Mesendoderm (in vitro differentiated cells): ENCODE measurements around the gene CHRD.

Source experiments
- DNase-seq: peaks from one replicate; pipeline ENCODE4 v3.0.0; 2013
- H2AK5ac ChIP-seq: 2 replicates; pipeline ENCODE4 v1.6.1; 2013; ENCODE audit warnings: low read length, inconsistent platforms
- H2BK120ac ChIP-seq: 2 replicates; pipeline ENCODE4 v1.6.1; 2013; ENCODE audit warnings: low read depth, mild to moderate bottlenecking, low read length, moderate library complexity, mixed read lengths
- H2BK15ac ChIP-seq: replicated peaks from 2 replicates; pipeline ENCODE4 v1.6.1; 2013; ENCODE audit warnings: low read depth, mild to moderate bottlenecking, moderate library complexity
- H2BK5ac ChIP-seq: 2 replicates; pipeline ENCODE4 v1.6.1; 2013; ENCODE audit warnings: low read length, inconsistent platforms
- H3K18ac ChIP-seq: 2 replicates; pipeline ENCODE4 v1.6.1; 2013; ENCODE audit warnings: mild to moderate bottlenecking, low read length, mixed read lengths
- H3K23ac ChIP-seq: one replicate; pipeline ENCODE4 v1.6.1; 2013; ENCODE audit warnings: low read length
- H3K27ac ChIP-seq: 2 replicates; pipeline ENCODE4 v1.5.1; 2013; ENCODE audit warnings: low read depth, mild to moderate bottlenecking, inconsistent platforms, low read length, moderate library complexity
- H3K27me3 ChIP-seq: 2 replicates; pipeline ENCODE4 v1.6.1; 2013; ENCODE audit warnings: low read length, control low read depth, mild to moderate bottlenecking, inconsistent platforms; ENCODE audit not compliant: insufficient read depth, poor library complexity
- H3K36me3 ChIP-seq: 2 replicates; pipeline ENCODE4 v1.6.1; 2013; ENCODE audit warnings: low read length, inconsistent platforms; ENCODE audit not compliant: control insufficient read depth, insufficient read depth
- H3K4ac ChIP-seq: one replicate; pipeline ENCODE4 v1.6.1; 2013; ENCODE audit warnings: low read depth, mild to moderate bottlenecking, low read length, moderate library complexity
- H3K4me1 ChIP-seq: 2 replicates; pipeline ENCODE4 v1.6.1; 2013; ENCODE audit warnings: low read depth, low read length, inconsistent platforms; ENCODE audit not compliant: control insufficient read depth
- H3K4me2 ChIP-seq: 2 replicates; pipeline ENCODE4 v1.6.1; 2013; ENCODE audit warnings: low read length
- H3K4me3 ChIP-seq: 2 replicates; pipeline ENCODE4 v1.5.1; 2013; ENCODE audit warnings: mild to moderate bottlenecking, low read length
- H3K56ac ChIP-seq: one replicate; pipeline ENCODE4 v1.6.1; 2013; ENCODE audit warnings: low read length
- H3K79me1 ChIP-seq: 2 replicates; pipeline ENCODE4 v1.6.1; 2013; ENCODE audit warnings: low read length, inconsistent platforms
- H3K79me2 ChIP-seq: 2 replicates; pipeline ENCODE4 v1.6.1; 2013; ENCODE audit warnings: mild to moderate bottlenecking, low read length; ENCODE audit not compliant: control insufficient read depth, insufficient read depth
- H3K9ac ChIP-seq: 2 replicates; pipeline ENCODE4 v1.6.1; 2013; ENCODE audit warnings: low read length, inconsistent platforms
- H4K5ac ChIP-seq: one replicate; pipeline ENCODE4 v1.6.1; 2013; ENCODE audit warnings: low read length
- H4K8ac ChIP-seq: one replicate; pipeline ENCODE4 v1.6.1; 2013; ENCODE audit warnings: low read depth, mild to moderate bottlenecking, control low read depth, low read length, moderate library complexity
- WGBS: extraction: QIAGEN DNeasy Blood & Tissue Kit; methylation state at CpG from one replicate; pipeline ENCODE4 v1.1.7; 2013; ENCODE audit warnings: low lambda C conversion rate, missing lambda C conversion rate; ENCODE audit not compliant: insufficient coverage; ENCODE audit errors: extremely low coverage; 5-methylcytosine and 5-hydroxymethylcytosine counted together

Gene CHRD

GRCh38 chr3:184361532-184361931 lies 18.3 kb upstream of the CHRD start, which contains the start of the genes CLCN2 and POLR2H:
Gene CLCN2, minus strand, starts transcription at chr3:184361605. Its CDS starts 126 bp downstream, at chr3:184361479.
Gene POLR2H, plus strand, starts transcription at chr3:184361710. Its CDS starts 1,783 bp downstream, at chr3:184363493.
- Histone ChIP-seq H3K9ac (peak within 1 kb of the TSS; percentile 92), H3K79me2 (peaks cover 11% of the 10 kb centered on the region), H3K79me1 (peaks cover 9% of the 10 kb centered on the region), H3K4me3 (peak within 1 kb of the TSS; percentile 70), H3K23ac (peak within 1 kb of the TSS; percentile 72), H2BK120ac (no peak within 1 kb of the TSS), H4K5ac (no peak within 1 kb of the TSS), H3K36me3 (peaks cover 3% of the 10 kb centered on the region), H3K4me1 (peaks cover 11% of the 10 kb centered on the region), H3K4ac (peak within 1 kb of the TSS; percentile 38), H3K56ac (peak within 1 kb of the TSS; percentile 99), H3K27me3 (no peaks in the 10 kb centered on the region), H3K4me2 (peak within 1 kb of the TSS; percentile 91), H4K8ac (no peak within 1 kb of the TSS), H2BK5ac (peak within 1 kb of the TSS; percentile 45), H2AK5ac (peak within 1 kb of the TSS; percentile 54), H2BK15ac (no peak within 1 kb of the TSS), H3K18ac (peak within 1 kb of the TSS; percentile 88), H3K27ac (peak within 1 kb of the TSS; percentile 98)
- no CpG with 5 or more reads among the region's 56 CpGs for WGBS
- peak; percentile 70 for DNase-seq

- WGBS = no CpG with 5 or more reads among the region's 38 CpGs
- H3K4ac ChIP-seq = peak overlapping the region; percentile 38
- peak overlapping the region; percentile 72 for H3K23ac ChIP-seq
- no peaks in the 10 kb centered on the region for H3K27me3 ChIP-seq
- H3K4me3 ChIP-seq = peak overlapping the region; percentile 70
- H4K8ac ChIP-seq = no peak overlapping the region
- no peak overlapping the region for H2AK5ac ChIP-seq
- H3K18ac ChIP-seq = peak overlapping the region; percentile 88
- peaks cover 11% of the 10 kb centered on the region for H3K4me1 ChIP-seq
- peak overlapping the region; percentile 92 for H3K9ac ChIP-seq
- H2BK15ac ChIP-seq = no peak overlapping the region
- H2BK120ac ChIP-seq = no peak overlapping the region
- H3K4me2 ChIP-seq = peak overlapping the region; percentile 74
- H3K79me2 ChIP-seq = peaks cover 11% of the 10 kb centered on the region
- no peak overlapping the region for H4K5ac ChIP-seq
- H3K27ac ChIP-seq = peak overlapping the region; percentile 98
- H3K56ac ChIP-seq = peak overlapping the region; percentile 99
- H3K36me3 ChIP-seq = peaks cover 5% of the 10 kb centered on the region
- peaks cover 12% of the 10 kb centered on the region for H3K79me1 ChIP-seq
- peak; percentile 72 for DNase-seq
- H2BK5ac ChIP-seq = peak overlapping the region; percentile 30
These were observed 17.8 kb upstream of the CHRD start for GRCh38 chr3:184361932-184362667.

GRCh38 chr3:184362668-184363546 lies 16.9 kb upstream of the CHRD start:
- peak overlapping the region; percentile 95 for H3K9ac ChIP-seq
- H3K27ac ChIP-seq = peak overlapping the region; percentile 98
- peak overlapping the region; percentile 99 for H3K56ac ChIP-seq
- peak overlapping the region; percentile 71 for H3K4ac ChIP-seq
- peaks cover 11% of the 10 kb centered on the region for H3K4me1 ChIP-seq
- peak overlapping the region; percentile 66 for H3K23ac ChIP-seq
- peak; percentile 99 for DNase-seq
- H4K5ac ChIP-seq = no peak overlapping the region
- peak overlapping the region; percentile 63 for H2BK5ac ChIP-seq
- WGBS = no CpG with 5 or more reads among the region's 68 CpGs
- no peak overlapping the region for H2BK15ac ChIP-seq
- H3K79me2 ChIP-seq = peaks cover 11% of the 10 kb centered on the region
- peak overlapping the region; percentile 88 for H3K18ac ChIP-seq
- no peak overlapping the region for H2BK120ac ChIP-seq
- no peak overlapping the region for H4K8ac ChIP-seq
- peaks cover 7% of the 10 kb centered on the region for H3K36me3 ChIP-seq
- H3K79me1 ChIP-seq = peaks cover 12% of the 10 kb centered on the region
- no peak overlapping the region for H2AK5ac ChIP-seq
- peak overlapping the region; percentile 91 for H3K4me3 ChIP-seq
- peak overlapping the region; percentile 87 for H3K4me2 ChIP-seq
- no peaks in the 10 kb centered on the region for H3K27me3 ChIP-seq

- no peak overlapping the region for H4K5ac ChIP-seq
- peaks cover 10% of the 10 kb centered on the region for H3K36me3 ChIP-seq
- no peak overlapping the region for H3K18ac ChIP-seq
- no peak overlapping the region for H3K23ac ChIP-seq
- no peak overlapping the region for H2BK120ac ChIP-seq
- DNase-seq = no peak
- no CpG with 5 or more reads among the region's 5 CpGs for WGBS
- no peak overlapping the region for H3K56ac ChIP-seq
- no peak overlapping the region for H3K27ac ChIP-seq
- no peak overlapping the region for H2BK15ac ChIP-seq
- H3K4me2 ChIP-seq = no peak overlapping the region
- H2BK5ac ChIP-seq = no peak overlapping the region
- H3K79me1 ChIP-seq = peaks cover 8% of the 10 kb centered on the region
- no peak overlapping the region for H3K4me3 ChIP-seq
- H3K4ac ChIP-seq = no peak overlapping the region
- H3K27me3 ChIP-seq = no peaks in the 10 kb centered on the region
- H3K79me2 ChIP-seq = peaks cover 11% of the 10 kb centered on the region
- H3K4me1 ChIP-seq = peaks cover 3% of the 10 kb centered on the region
- no peak overlapping the region for H4K8ac ChIP-seq
- no peak overlapping the region for H3K9ac ChIP-seq
- no peak overlapping the region for H2AK5ac ChIP-seq
These were observed 13.1 kb upstream of the CHRD start for GRCh38 chr3:184366619-184367289.

GRCh38 chr3:184368116-184368515 lies 11.7 kb upstream of the CHRD start:
- H3K4me1 ChIP-seq = peaks cover 3% of the 10 kb centered on the region
- no peak overlapping the region for H3K4ac ChIP-seq
- H3K27me3 ChIP-seq = no peaks in the 10 kb centered on the region
- H3K36me3 ChIP-seq = peaks cover 10% of the 10 kb centered on the region
- H3K9ac ChIP-seq = no peak overlapping the region
- no peak overlapping the region for H2BK120ac ChIP-seq
- no peak overlapping the region for H3K56ac ChIP-seq
- H3K79me1 ChIP-seq = peaks cover 8% of the 10 kb centered on the region
- H3K27ac ChIP-seq = no peak overlapping the region
- H4K8ac ChIP-seq = no peak overlapping the region
- H2BK5ac ChIP-seq = no peak overlapping the region
- no CpG with 5 or more reads among the region's 9 CpGs for WGBS
- no peak overlapping the region for H3K4me2 ChIP-seq
- no peak overlapping the region for H3K18ac ChIP-seq
- H3K23ac ChIP-seq = no peak overlapping the region
- no peak overlapping the region for H2AK5ac ChIP-seq
- no peak overlapping the region for H4K5ac ChIP-seq
- DNase-seq = no peak
- no peak overlapping the region for H3K4me3 ChIP-seq
- peaks cover 11% of the 10 kb centered on the region for H3K79me2 ChIP-seq
- no peak overlapping the region for H2BK15ac ChIP-seq
